Fibroblast of skin of back (primary cell): ENCODE measurements around the gene NTNG1.
A peak's percentile ranks its signal among the peaks of the same experiment; 100 is the strongest.

Experiments used
- DNase-seq: peaks from one replicate; pipeline ENCODE4 v3.0.0-alpha.2; 2013

Gene NTNG1

GRCh38 chr1:107263291-107263915, 122.6 kb downstream of the NTNG1 start:
- no peak for DNase-seq

GRCh38 chr1:107264007-107264406, 123.2 kb downstream of the NTNG1 start:
- no peak for DNase-seq

DNA sequence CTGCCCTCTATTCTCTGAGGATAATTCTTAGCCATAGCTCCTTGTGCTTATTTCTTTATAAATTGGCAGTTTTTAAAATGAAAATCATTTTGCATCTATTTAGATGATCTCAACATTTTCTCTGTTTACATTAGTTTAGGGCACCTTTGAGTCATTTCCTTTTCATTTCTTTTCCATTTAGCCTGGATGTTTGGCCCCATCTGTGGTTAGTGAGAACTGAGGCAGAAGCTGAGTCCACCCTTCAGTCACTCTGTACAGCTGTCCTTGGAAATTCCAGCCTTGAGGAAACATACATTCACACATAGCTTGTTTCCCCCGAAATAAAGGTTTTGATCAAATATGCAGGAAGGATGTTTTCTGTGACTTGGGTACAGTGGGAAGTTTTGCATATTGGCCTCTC, 123.7 kb downstream of the NTNG1 start:
- DNase-seq: peak; percentile 74

GRCh38 chr1:107267489-107267888, 126.7 kb downstream of the NTNG1 start:
- DNase-seq: no peak

GRCh38 chr1:107272321-107272720, 131.5 kb downstream of the NTNG1 start:
- DNase-seq: no peak

GRCh38 chr1:107273515-107273914, 132.7 kb downstream of the NTNG1 start:
- no peak for DNase-seq

- DNase-seq: no peak
Observed at GRCh38 chr1:107274227-107274626, 133.4 kb downstream of the NTNG1 start.

DNA sequence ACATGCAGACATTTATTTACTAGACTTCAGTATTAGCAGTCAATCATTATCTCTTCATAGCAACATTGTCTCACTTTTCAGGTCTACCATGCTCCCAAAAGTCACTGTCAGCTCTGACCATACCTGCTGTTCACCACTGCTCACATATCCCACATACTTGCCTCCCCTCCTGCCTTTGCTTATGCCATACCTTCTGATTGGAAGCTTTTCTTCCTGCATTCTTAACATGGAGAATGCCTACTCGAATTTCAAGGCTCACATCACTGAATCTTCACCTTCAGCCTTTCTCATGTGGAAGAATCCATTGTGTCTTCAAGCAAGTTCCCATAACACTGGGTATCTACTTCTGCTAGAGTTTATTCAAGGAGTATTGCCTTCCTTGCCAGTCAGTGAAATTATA, 135.4 kb downstream of the NTNG1 start:
- no peak for DNase-seq

DNA sequence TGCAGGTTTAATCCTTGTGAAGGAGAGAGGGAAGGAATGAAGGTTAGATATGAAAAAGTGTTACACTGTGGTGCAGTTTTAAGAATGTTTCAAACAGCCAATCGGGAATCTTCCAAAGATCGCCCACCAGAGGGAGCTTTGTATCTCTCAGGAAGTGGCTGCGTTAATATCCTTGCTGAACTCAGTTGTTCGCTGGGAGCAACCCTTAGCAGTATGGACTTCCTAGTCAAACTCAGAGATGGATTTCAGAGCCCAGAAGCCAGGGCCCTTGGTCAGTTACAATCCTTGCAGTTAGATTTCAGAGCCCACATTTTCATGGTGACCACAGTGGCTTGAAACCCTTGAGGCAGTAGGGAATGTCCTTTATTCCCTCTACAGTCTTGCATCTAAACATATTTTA, 136.2 kb downstream of the NTNG1 start:
- peak; percentile 65 for DNase-seq

DNA sequence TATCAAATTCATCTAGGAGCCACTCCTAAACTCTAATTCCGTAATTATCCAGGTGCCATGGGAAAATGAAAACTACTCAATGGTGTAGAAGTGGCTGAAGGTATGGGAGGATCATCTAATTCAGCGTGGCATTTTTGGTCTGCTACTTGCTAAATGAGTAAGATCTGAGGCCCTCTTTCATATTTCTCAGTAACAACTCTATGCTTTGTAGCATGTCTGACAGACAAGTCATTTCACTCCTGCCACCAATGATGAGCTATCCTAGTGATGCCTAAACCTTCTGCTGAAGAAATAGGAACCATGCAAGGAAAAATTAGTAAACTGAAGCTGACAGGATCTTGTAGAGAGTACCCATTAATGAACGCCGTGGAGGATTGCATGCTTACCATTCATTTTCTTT, 145.3 kb downstream of the NTNG1 start:
- DNase-seq: no peak

DNA sequence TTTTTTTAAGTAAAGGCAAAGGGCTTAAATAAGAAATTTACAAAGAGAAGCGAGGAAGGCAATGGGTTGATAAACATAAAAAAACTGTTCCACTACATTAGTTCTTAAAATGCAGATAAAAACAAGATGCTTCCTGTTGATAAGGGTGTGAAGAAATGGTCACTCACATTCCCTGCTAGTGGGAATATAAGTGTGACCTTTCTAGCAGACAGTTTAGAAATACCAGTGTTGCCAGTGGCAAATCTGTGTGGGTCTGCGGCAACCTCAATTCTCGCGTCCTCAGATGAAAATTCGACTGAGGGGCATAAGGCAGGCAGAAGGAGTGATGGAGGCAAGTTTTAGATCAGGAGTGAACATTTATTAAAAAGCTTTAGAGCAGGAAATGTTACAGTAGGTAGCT, 151.1 kb downstream of the NTNG1 start:
- DNase-seq: no peak

DNA sequence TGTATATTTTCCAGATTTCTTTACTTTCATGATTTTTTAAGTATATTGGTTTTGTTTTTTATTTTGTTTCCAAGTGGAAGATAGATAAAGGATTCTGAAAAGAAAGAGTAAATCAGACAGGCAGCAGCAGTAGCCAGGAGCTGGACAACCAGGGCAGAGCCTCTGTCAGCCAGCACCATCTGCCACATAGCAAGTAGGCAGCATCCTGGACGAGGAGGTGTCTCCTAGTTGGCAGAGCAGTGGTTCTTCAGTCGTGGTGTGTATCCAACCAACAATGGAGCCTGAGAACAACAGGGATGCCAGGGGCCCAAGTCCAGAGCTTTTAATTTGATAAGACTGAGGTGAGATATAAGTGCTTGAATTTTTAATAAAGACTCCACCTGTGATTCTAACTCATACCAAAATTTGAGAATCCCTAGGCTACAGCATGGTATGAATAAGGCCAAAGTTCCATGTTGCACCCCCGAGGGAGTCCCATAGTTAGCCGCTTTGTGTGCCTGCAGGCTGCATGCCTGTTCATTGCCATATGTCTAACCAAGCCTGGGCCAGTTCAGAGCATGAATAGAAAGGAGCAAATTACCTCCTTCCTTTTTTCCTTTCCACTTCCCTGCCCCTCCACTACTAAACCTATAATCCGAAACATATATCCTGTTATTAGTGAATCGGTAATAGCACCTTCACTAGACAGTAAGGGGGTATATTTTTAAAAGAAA, 153.2 kb downstream of the NTNG1 start:
- DNase-seq: no peak

DNA sequence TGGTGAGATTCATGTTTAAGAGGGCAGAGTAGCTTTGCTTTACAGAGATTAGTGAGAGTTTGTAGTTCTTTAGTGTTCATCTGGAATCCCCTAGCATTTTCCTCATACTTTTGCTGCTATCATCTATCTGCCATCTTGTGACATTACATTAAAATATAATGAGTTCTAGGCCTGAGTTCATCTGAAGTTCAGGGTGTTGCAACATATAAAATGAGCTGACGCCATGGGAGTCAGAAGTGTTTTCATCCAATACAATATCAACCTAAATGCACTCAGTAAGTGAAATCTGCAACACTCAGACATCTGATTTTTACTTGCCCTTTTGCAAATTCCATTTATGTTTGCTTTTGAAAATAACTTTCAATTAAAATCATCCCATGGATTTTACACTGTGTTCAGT, 153.8 kb downstream of the NTNG1 start:
- DNase-seq: no peak

GRCh38 chr1:107297681-107298080, 156.8 kb downstream of the NTNG1 start:
- DNase-seq: no peak

GRCh38 chr1:107298526-107298925, 157.7 kb downstream of the NTNG1 start:
- DNase-seq: no peak

GRCh38 chr1:107299521-107299920, 158.7 kb downstream of the NTNG1 start:
- no peak for DNase-seq

- DNase-seq: no peak
Observed at GRCh38 chr1:107309962-107310361, 169.1 kb downstream of the NTNG1 start.

- DNase-seq: no peak
Observed at GRCh38 chr1:107315652-107316051, 174.8 kb downstream of the NTNG1 start.

- no peak for DNase-seq
Observed at GRCh38 chr1:107318932-107319331, 178.1 kb downstream of the NTNG1 start.

DNA sequence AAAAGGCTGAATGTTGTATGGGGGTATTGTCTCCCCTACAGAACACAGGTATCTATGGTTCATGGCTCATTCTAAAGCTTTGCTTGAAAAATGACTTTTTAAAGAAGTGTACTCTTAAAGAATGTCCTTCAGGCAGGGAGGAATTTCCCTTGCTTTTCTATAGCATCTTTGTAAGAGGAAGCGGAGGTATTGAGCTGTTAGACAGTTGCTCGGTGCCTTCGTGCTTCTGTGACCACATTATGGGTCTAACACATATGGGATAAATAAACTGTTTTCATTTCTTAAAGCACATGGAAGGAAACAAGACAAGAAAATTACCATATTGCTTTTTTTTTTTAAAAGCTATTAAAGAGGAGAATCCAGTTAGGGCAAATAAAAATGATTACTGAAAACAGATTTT, 182.9 kb downstream of the NTNG1 start:
- DNase-seq: no peak

- peak; percentile 6 for DNase-seq
Observed at GRCh38 chr1:107326824-107327445, 186.1 kb downstream of the NTNG1 start.

- DNase-seq: no peak
Observed at GRCh38 chr1:107327446-107327845, 186.6 kb downstream of the NTNG1 start.

GRCh38 chr1:107328087-107328486, 187.2 kb downstream of the NTNG1 start:
- no peak for DNase-seq

GRCh38 chr1:107339775-107340174, 198.9 kb downstream of the NTNG1 start:
- no peak for DNase-seq
